Kidney (tissue), 14 donors: ENCODE data around the gene DOK6. TPM values are rescaled to one million over a fixed set of nuclear protein-coding genes. Genes with fewer than 3 reads are reported as not detected.
"Not testable (repeated sequence)": the region's sequence is repeated elsewhere in the genome, so short reads cannot be mapped to it uniquely, and the experiment has no call there.

ENCODE experiments used
- DNase-seq, 5 donors: peaks; one replicate each; pipeline ENCODE4 v3.0.0-alpha.2; 2013 to 2020
- FAIRE-seq: peaks from 2 replicates; lab custom pipeline; 2012; peaks lifted over from hg19 to GRCh38; lab: Jason Lieb, UNC
- H3K27ac ChIP-seq, 2 donors: one replicate each; pipeline ENCODE4 v1.7.0; 2013; ENCODE audit warnings: low read depth in 2 of 2, low read length in 2 of 2, inconsistent platforms in 1 of 2
- H3K27me3 ChIP-seq: one replicate; pipeline ENCODE4 v1.7.1; 2013; ENCODE audit warnings: low read length, inconsistent platforms; ENCODE audit not compliant: control insufficient read depth, insufficient read depth
- H3K36me3 ChIP-seq, 3 donors: one replicate each; pipeline versions ENCODE4 v1.7.0 to v1.7.1; 2013; ENCODE audit warnings: low read length in 3 of 3, control low read depth in 1 of 3, inconsistent platforms in 1 of 3; ENCODE audit not compliant: insufficient read depth in 3 of 3, control insufficient read depth in 2 of 3
- H3K4me1 ChIP-seq, 3 donors: one replicate each; pipeline versions ENCODE4 v1.7.0 to v1.7.1; 2013; ENCODE audit warnings: low read length in 3 of 3, inconsistent platforms in 1 of 3, low read depth in 1 of 3; ENCODE audit not compliant: control insufficient read depth in 2 of 3, insufficient read depth in 2 of 3
- H3K4me3 ChIP-seq, 3 donors: one replicate each; pipeline versions ENCODE4 v1.7.0 to v1.8.1; 2013; ENCODE audit warnings: low read length in 3 of 3, control low read depth in 1 of 3, inconsistent platforms in 1 of 3
- H3K9ac ChIP-seq, 3 donors: one replicate each; pipeline versions ENCODE4 v1.7.0 to v1.7.1; 2013; ENCODE audit warnings: low read length in 3 of 3, control low read depth in 1 of 3, inconsistent platforms in 1 of 3
- H3K9me3 ChIP-seq, 3 donors: one replicate each; pipeline versions ENCODE4 v1.7.0 to v1.7.1; 2013; ENCODE audit warnings: low read length in 3 of 3, control low read depth in 1 of 3, inconsistent platforms in 1 of 3; ENCODE audit not compliant: control insufficient read depth in 2 of 3, insufficient read depth in 1 of 3
- intact Hi-C: fragments of 100-400 bp; cut with DNase I; formaldehyde crosslinking; loops from one replicate; pipeline ENCODE4 v1.11.1; 2022
- polyA plus RNA-seq: library from polyadenylated mRNA; stranded (reverse); fragments of 350-450 nt; fragmentation: Illumina TruSeq; extraction: RNeasy Lipid Tissue Mini Kit (QIAGEN cat#74804); gene quantifications from one replicate; pipeline ENCODE4 v1.2.3, GENCODE V29; 2014; ENCODE audit warnings: low read depth, low replicate concordance; ENCODE audit not compliant: insufficient read depth
- total RNA-seq: library from RNA; stranded (reverse); fragmentation: NEBNext Ultra II Directional; extraction: Animal tissue kit (Norgen Biotek cat#: 25700); gene quantifications from one replicate; pipeline ENCODE4 v1.2.1, GENCODE V29; 2021
- TF ChIP-seq, protein P1 (sequence below): IDR thresholded peaks from 3 replicates; pipeline ENCODE4 v1.5.1; 2012; ENCODE audit warnings: mild to moderate bottlenecking, moderate library complexity, borderline replicate concordance; ENCODE audit not compliant: insufficient read depth; ENCODE audit errors: extremely low read depth
- donor health status: control.
- donor health status: control.
- donor health status: control.
- donor health status: control.
- donor health status: control.
- donor health status: DM: yes; HTN: yes; CAD: no.
- donor health status: Normal renal cell carcinoma (clear cell type).

DOK6 gene
- total and polyA plus RNA-seq, 2 donors from 2014 or later = 3.8 to 4.6 TPM

DNA sequence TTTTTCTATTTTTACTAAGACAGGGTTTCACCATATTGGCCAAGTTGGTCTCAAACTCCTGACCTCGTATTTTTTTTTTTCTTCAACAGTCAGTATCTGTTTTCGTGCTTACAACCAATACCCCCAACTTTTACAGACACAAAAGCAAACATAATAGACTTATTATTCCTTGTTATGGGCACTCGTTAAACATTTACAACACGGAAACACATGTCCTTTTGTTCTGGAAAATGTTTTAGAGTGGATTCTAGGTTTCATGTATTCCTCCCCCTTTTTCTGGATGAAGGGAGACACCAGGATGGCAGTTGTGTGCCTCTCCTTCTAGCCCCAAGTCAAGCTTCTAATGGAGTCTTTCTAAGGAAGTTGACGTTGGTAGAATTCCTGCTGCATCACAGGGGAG is 458.2 kb downstream of the DOK6 start:
- no peak overlapping the region for H3K9ac ChIP-seq
- H3K9me3 ChIP-seq = no peaks in the 10 kb centered on the region
- TF ChIP-seq, protein P1, sequence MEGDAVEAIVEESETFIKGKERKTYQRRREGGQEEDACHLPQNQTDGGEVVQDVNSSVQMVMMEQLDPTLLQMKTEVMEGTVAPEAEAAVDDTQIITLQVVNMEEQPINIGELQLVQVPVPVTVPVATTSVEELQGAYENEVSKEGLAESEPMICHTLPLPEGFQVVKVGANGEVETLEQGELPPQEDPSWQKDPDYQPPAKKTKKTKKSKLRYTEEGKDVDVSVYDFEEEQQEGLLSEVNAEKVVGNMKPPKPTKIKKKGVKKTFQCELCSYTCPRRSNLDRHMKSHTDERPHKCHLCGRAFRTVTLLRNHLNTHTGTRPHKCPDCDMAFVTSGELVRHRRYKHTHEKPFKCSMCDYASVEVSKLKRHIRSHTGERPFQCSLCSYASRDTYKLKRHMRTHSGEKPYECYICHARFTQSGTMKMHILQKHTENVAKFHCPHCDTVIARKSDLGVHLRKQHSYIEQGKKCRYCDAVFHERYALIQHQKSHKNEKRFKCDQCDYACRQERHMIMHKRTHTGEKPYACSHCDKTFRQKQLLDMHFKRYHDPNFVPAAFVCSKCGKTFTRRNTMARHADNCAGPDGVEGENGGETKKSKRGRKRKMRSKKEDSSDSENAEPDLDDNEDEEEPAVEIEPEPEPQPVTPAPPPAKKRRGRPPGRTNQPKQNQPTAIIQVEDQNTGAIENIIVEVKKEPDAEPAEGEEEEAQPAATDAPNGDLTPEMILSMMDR = no peak
- no peak overlapping the region for H3K4me3 ChIP-seq
- no peaks in the 10 kb centered on the region for H3K36me3 ChIP-seq
- H3K27me3 ChIP-seq = no peaks in the 10 kb centered on the region
- no peak for DNase-seq
- FAIRE-seq = no peak
- H3K27ac ChIP-seq = no peak overlapping the region
- intact Hi-C loops = no loop called here
- no peaks in the 10 kb centered on the region for H3K4me1 ChIP-seq

GRCh38 chr18:69864802-69865201 is 464.1 kb downstream of the DOK6 start:
- DNase-seq, H3K36me3 ChIP-seq, H3K27ac ChIP-seq, H3K27me3 ChIP-seq, FAIRE-seq, H3K4me3 ChIP-seq, H3K4me1 ChIP-seq, H3K9ac ChIP-seq, H3K9me3 ChIP-seq, intact Hi-C loops: not testable (repeated sequence)

- intact Hi-C loops = no loop called here
- H3K4me1 ChIP-seq = no peaks in the 10 kb centered on the region
- H3K4me3 ChIP-seq = no peak overlapping the region
- no peaks in the 10 kb centered on the region for H3K9me3 ChIP-seq
- TF ChIP-seq, protein P1 = no peak
- no peak overlapping the region for H3K9ac ChIP-seq
- H3K36me3 ChIP-seq = no peaks in the 10 kb centered on the region
- H3K27me3 ChIP-seq = no peaks in the 10 kb centered on the region
- H3K27ac ChIP-seq = no peak overlapping the region
- DNase-seq (no peak), FAIRE-seq (no peak)
These were observed 465.1 kb downstream of the DOK6 start for GRCh38 chr18:69865776-69866175.

GRCh38 chr18:69866212-69866611 is 465.5 kb downstream of the DOK6 start:
- Histone ChIP-seq H3K9me3 (no peaks in the 10 kb centered on the region), H3K36me3 (no peaks in the 10 kb centered on the region), H3K4me1 (no peaks in the 10 kb centered on the region), H3K9ac (no peak overlapping the region), H3K27ac (no peak overlapping the region), H3K27me3 (no peaks in the 10 kb centered on the region), H3K4me3 (no peak overlapping the region)
- intact Hi-C loops = no loop called here
- no peak for FAIRE-seq
- TF ChIP-seq, protein P1 = no peak
- no peak for DNase-seq
